Choroid plexus epithelial cell (primary cell): Measurements from ENCODE around the gene SPTLC1.

Source experiments
- DNase-seq: peaks from one replicate; pipeline ENCODE4 v3.0.0-alpha.2; 2010; ENCODE audit warnings: low read depth
- H3K4me3 ChIP-seq: 2 replicates; pipeline ENCODE4 v1.5.1; 2011; ENCODE audit warnings: low read depth, mild to moderate bottlenecking, control low read depth, low read length, moderate library complexity
- CTCF ChIP-seq: conservative IDR thresholded peaks from 2 replicates; pipeline ENCODE4 v1.5.1; 2011; ENCODE audit warnings: low read depth, mild to moderate bottlenecking, control low read depth, inconsistent platforms, low read length, moderate library complexity

Gene SPTLC1

GRCh38 chr9:92061184-92061583 lies 54.0 kb downstream of the SPTLC1 start:
- TF ChIP-seq CTCF, result no peak
- H3K4me3 ChIP-seq, result no peak overlapping the region
- DNase-seq, result no peak

DNA sequence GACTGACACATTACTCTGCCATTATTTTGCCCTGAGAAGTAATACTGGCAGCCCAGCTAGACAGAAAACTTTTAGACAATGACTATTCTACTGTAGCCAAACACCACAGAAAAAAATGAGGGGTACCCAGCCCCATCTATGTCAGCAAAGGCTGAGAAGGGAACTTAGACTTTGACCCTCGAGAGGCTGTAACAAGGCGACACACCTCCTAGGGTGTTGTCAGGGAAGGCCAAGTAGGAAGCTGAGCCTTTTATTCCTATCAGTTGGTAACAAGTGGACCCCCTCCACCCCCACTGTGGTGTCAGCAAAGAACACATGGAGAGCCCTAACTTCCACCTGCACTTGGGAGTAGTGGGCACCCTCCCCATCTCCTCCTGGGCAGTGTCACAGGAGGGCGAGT lies 55.6 kb downstream of the SPTLC1 start:
- H3K4me3 ChIP-seq, result no peak overlapping the region
- TF ChIP-seq CTCF, result no peak
- DNase-seq, result no peak

DNA sequence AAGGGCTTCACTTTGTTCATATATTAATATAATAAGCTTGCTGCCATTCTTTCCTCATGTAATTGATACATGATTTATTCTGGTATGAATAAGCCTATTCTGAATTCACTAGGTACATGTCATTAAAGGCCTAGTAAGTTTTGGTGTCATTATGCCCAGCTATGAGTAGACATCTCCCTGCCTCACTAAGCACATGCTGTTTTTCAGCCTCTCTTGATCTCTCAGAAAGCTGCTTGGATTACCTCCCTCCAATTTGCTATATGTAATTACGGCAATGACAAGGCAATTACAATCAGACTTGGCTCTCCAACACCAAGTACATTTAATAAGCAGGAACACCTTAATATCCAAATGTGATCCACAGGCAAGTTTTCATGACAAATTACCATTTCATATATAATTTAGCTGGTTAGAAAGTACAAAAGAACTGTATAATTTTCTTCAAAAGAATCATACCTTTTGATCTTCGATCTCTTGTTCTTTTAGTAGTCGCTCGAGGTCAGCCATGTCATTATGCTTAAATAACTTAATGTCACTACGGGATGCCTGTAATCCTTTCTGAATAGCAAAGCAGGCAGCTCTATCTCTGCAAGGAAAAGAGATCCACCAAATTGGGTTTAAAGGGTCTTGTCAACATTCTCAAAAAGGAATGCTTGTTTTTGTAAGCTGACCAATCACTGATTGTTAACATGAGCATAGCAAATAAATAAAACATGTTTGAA lies 56.3 kb downstream of the SPTLC1 start:
- no peak for DNase-seq
- no peak for TF ChIP-seq CTCF
- H3K4me3 ChIP-seq, result no peak overlapping the region

DNA sequence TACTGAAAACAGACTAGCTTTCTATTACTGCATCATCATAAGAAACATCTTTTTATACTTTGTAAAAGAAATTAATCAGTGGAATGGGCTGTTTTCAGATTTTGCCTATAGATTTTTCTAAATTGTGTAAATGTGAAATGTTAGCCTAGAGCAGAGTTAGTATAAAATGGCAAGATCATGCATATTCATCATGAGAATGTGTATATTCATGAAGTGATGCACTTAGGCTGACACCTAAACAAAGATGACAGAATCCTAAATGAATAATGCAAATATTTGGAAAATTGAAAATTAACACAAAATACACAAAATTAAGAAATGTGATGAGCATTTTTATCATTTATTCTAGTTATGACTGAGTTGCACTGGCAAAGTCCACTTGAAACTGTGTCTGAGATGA lies 57.2 kb downstream of the SPTLC1 start:
- no peak for DNase-seq
- no peak for TF ChIP-seq CTCF
- H3K4me3 ChIP-seq, result no peak overlapping the region

- no peak for DNase-seq
- no peak overlapping the region for H3K4me3 ChIP-seq
- no peak for TF ChIP-seq CTCF
Observed at GRCh38 chr9:92057226-92057625, 58.0 kb downstream of the SPTLC1 start.

GRCh38 chr9:92055624-92056023 lies 59.6 kb downstream of the SPTLC1 start:
- H3K4me3 ChIP-seq, result no peak overlapping the region
- TF ChIP-seq CTCF, result no peak
- no peak for DNase-seq

DNA sequence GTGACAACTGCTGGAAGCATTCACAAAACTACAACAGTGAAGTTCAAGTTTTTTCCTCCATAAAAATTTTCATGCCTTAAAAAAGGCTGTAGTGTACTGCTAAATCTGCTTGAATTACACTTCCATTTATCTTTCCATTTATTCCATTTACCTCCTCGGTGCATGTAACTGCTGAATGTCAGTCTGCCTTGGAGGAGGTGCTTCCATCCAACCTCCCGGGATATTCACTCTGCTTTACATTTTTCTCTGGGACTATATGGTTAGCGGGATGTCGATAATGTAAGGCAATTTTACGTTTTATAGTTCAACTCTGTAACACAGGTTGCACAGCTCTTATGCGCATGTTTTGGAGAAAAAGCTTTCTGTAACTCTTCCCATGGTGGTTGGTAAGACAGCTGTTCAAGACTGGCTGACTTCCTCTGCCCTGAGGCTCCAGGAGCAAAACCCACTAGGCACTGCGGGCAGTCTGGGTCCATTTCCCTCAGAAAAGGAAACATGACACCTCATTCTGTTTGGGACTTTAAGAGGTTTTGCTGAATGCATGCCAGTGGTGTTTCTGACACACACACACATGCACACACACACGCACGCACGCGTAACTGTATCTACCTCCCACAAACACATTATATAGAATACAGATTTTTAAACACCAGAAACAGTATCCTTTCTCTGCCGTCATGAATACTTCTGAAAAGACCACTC lies 66.1 kb downstream of the SPTLC1 start:
- peak; percentile 71 for DNase-seq
- no peak overlapping the region for H3K4me3 ChIP-seq
- TF ChIP-seq CTCF, result no peak
